Esophagus muscularis mucosa (tissue), 3 donors: ENCODE measurements around the gene XPO6.

Experiments
- POLR2A ChIP-seq: fragments of 450-650 bp; IDR thresholded peaks from one replicate; pipeline ENCODE4 v1.6.1; 2017; ENCODE audit warnings: antibody characterized with exemption, moderate library complexity, mild to moderate bottlenecking, low read depth
- POLR2AphosphoS5 ChIP-seq, 2 donors: sonication (generic); formaldehyde crosslinking; IDR thresholded peaks; one replicate each; pipeline ENCODE4 v1.6.1; 2017; ENCODE audit warnings: antibody characterized with exemption in 2 of 2
- TF ChIP-seq, protein P1 (sequence below), 3 experiments: fragments of 200-600 bp in 2 of 3; fragments of 450-650 bp in 1 of 3; sonication (generic) in 2 of 3; IDR thresholded peaks; one replicate each; pipeline ENCODE4 v1.5.1; 2017 to 2019; ENCODE audit warnings: antibody characterized with exemption in 3 of 3, mild to moderate bottlenecking in 2 of 3, moderate library complexity in 1 of 3

DNA sequence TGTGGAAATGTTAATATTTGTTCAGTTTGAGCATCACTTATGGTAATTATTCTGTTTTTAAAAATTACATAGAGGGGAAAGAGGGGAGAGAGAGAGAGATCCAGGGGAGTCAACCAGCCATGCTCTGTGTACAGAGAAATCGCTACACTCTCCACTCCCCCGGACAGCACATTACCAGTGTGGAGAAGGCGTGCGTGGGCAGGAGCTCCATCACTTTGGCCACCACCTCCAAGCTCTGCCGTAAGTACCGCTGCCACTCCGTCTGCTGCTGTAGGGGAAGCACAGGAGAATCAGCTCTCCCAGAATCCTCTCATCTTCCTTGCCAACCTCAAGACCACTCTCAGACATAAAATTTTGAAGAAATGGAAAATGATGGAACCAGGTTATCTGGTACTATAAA is 78.1 kb downstream of the XPO6 start:
- TF ChIP-seq POLR2A (no peak), POLR2AphosphoS5 (IDR thresholded peaks at IDR 0.05) (no peak)
- TF ChIP-seq, protein P1, sequence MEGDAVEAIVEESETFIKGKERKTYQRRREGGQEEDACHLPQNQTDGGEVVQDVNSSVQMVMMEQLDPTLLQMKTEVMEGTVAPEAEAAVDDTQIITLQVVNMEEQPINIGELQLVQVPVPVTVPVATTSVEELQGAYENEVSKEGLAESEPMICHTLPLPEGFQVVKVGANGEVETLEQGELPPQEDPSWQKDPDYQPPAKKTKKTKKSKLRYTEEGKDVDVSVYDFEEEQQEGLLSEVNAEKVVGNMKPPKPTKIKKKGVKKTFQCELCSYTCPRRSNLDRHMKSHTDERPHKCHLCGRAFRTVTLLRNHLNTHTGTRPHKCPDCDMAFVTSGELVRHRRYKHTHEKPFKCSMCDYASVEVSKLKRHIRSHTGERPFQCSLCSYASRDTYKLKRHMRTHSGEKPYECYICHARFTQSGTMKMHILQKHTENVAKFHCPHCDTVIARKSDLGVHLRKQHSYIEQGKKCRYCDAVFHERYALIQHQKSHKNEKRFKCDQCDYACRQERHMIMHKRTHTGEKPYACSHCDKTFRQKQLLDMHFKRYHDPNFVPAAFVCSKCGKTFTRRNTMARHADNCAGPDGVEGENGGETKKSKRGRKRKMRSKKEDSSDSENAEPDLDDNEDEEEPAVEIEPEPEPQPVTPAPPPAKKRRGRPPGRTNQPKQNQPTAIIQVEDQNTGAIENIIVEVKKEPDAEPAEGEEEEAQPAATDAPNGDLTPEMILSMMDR (IDR thresholded peaks at IDR 0.05) = no peak
